Measurements from ENCODE around the gene KCNQ5.

The KCNQ5 gene

GRCh38 chr6:72640615-72640930 lies 18.7 kb downstream of the KCNQ5 start:
- no peak for DNase-seq

DNA sequence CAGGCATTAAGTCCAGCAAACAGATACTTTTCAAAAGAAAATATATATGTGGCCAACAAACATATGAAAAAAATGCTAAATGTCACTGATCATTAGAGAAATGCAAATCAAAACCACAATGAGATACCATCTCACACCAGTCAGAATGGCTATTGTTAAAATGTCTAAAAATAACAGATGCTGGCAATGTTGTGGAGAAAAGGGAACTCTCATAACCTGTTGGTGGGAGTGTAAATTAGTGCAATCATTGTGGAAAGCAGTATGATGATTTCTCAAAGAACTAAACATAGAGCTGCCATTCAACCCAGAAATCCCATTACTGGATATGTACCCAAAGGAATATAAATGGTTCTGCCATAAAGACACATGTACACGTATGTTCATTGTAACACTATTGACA lies 20.6 kb downstream of the KCNQ5 start:
- DNase-seq = no peak

- no peak for DNase-seq
These were observed 21.4 kb downstream of the KCNQ5 start for GRCh38 chr6:72643214-72643613.

- DNase-seq = no peak
These were observed 25.0 kb downstream of the KCNQ5 start for GRCh38 chr6:72646604-72647485.

- DNase-seq = no peak
These were observed 25.6 kb downstream of the KCNQ5 start for GRCh38 chr6:72647489-72647888.

DNA sequence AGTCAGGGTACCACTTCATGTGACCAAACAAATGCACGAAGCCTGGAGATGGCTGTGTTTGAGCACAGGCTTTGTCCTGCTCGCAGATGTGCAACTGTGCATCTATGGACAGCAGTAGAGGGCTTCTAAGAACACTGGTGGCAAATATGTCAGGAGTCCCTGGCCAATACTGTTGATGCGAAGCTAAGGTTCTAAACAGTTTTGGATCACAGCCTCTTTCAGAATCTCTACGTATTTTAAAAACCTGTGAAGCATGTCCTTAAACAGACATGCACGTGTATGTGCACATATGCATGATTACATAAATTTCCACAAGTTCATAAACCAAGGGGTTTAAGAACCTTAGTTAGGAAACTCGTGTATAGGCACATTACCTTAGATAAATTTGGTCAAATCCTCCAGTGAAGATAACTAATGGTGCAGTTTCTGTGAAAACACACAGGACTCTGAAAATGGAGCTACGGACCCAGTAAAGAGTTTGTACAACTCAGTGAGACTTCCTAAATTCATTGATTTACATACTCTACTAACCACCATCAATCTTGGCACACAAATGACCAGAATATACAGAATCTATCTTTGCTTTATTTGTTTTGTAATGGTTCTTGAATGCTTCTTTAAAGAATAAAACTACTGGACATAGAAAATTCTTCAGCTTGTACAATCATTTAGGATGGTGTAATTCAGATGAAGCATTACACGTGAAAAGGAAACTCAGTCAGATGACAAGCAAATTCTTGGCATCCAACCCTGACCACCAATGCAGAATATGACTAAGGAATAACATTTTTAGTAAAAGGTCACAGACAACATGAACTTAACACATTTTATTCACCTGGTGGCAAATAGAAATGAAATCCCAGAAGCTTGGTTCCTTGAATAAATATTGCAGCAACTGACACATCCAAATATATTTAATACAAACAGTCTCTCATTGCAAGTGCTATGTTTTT lies 27.4 kb downstream of the KCNQ5 start:
- no peak for DNase-seq

- DNase-seq = no peak
These were observed 28.3 kb downstream of the KCNQ5 start for GRCh38 chr6:72650081-72650745.

- no peak for DNase-seq
These were observed 29.3 kb downstream of the KCNQ5 start for GRCh38 chr6:72651174-72651573.

DNA sequence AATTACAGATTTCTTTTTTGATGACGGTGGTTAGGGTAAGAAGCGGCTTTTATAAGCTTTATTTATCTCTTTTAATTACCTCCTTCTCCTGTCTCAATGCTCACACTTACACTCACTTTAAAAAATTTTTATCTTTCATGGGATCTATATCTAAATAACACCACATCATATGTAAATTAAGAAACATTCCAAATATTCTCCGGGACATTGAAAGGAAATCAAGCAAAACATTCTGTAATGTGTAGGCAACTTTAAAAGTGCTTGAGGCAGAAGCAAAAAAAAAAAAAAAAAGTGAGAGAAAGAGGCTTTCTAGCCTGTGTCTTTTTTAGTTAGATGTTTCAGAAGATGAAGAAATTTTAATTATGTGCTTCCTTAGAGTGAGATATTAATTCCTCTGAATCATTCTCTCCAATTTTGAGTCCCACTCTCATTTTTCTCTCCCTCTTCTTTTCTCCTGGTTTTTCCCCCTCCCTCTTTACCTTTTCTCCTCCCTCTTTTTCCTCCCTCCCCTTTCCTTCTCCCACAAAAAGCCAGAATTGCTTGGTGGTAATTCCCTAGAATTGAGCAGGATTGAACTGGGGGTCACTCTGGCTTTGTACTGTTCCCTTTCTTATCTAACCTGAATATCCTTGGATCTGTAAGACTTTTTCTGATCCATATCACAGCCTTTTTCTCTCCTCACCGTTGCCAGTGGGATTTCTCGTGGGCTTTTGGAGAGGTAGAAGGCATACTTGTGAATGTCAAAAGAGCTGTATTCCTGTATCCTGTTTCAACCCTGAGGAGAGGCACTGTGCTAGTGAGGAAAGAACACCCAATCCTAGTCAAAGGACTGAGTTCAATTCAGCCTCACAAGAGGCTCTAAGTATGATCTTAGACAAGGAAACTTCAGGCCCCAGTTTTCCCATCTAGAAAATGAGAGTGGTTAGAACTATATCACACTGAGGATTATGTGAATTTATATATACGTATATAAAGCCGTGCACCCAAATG lies 30.4 kb downstream of the KCNQ5 start:
- DNase-seq = no peak

GRCh38 chr6:72653026-72653425 lies 31.2 kb downstream of the KCNQ5 start:
- DNase-seq = no peak

GRCh38 chr6:72654071-72654621 lies 32.3 kb downstream of the KCNQ5 start:
- no peak for DNase-seq

DNA sequence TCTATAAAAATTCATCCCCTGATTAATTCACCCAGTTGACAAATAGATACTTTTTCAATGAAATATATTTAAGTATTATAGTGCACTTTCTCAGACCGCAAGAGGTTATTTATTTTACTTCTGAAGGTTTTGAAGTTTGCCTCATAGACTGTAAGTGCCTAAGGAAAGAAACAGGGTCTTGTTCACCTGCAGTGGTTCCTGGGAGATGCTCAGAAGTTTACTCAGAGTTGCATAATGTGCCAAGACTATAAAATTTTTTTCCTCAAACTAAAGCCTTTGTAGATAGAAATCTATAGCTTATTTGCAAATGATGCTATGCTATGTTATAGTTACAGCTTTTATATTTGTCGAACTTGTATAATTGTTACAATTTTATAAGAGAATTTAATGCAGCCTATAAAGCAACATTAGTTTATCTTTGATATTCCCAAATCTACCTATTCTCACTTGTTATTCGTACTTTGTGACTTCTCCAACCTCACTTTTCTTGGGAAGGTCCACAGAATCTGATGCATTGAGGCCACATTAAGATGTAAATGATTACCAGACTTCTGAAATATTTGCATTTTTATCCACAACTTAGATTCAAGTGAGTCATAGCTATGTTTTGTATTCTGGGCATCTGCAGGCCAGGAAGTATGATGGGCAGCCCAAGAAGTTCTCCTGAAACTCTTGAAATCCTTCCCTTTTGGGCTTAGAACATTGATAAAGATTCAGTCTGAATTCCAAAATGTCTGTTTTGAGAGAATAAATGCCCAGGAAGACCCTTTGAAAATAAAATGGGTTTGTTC lies 35.7 kb downstream of the KCNQ5 start:
- no peak for DNase-seq

DNA sequence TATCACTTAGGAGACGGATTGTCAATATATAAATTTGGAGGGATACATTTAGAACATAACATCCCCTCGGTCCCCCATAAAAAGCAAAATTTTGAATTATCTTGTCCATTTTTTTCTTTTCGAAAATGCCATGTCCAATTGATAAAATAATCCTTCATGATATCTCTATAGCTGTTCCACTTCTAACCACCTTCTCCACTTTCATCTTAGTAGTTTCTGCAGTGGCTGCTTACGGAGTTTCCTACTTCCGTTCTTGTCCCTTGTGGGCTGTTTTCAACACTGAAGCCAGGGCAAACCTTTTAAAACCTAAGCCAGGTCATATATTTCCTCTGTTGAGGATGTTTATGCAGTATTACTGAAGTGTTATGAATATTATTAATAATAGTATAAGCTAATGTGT lies 37.9 kb downstream of the KCNQ5 start:
- no peak for DNase-seq

DNA sequence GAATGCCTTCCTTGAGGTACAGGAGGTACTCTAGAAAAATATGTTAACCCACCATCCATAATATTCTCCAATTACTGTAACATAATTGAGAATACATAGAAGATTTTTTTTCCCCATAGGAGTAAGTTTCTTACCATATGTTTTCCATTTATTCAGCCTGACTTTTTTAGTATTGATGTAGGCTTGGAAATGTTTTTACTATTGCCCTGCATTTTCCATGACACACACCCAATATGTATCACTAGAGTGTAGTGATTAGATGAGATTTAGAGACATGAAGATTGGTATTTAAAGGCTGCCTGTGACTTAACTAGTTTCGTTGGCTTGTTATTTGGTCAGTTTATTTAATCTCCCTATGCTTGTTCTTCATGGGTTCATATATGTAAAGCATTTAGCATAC lies 39.5 kb downstream of the KCNQ5 start:
- no peak for DNase-seq

GRCh38 chr6:72665599-72665998 lies 43.7 kb downstream of the KCNQ5 start:
- no peak for DNase-seq

DNA sequence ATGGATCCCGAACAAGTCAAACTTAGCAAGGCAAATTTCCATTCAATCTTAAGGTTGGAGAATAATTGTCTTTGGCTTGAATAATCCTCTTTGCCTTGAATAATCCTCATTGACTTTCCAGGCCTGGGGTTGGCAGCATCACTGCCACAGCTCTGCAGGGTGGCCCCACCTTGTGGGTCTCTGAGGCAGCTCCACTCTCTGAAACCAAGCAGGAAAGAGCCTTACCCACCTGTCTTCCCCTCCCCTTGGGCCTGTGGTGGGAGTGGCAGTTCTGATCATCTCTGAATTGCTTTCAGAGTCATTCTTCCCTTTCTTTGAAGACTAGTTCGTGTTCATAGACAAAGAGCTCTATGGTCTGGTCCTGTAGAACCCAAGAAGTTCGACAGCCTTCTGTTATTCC lies 47.5 kb downstream of the KCNQ5 start:
- no peak for DNase-seq

- DNase-seq = no peak
These were observed 51.0 kb downstream of the KCNQ5 start for GRCh38 chr6:72672906-72673305.

DNA sequence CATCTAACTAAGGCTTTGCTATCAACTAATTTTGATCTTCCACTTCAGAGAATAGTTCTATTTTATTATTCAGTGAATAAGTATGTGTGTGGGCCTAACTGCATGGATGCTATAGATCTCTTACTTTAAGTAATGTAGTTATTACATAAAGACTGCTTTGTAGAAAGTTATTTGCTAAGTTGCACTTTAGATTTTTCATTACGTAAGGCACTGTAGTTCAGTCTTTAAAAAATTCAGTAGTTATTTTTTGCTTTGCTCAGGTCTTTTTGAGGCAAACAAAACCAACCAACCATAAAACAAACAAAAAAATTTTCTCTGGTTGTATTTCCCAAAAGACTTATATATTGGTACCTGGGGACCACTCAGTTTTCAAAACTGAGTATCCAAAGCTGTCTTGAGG lies 53.0 kb downstream of the KCNQ5 start:
- no peak for DNase-seq

GRCh38 chr6:72675396-72675795 lies 53.5 kb downstream of the KCNQ5 start:
- DNase-seq = no peak

DNA sequence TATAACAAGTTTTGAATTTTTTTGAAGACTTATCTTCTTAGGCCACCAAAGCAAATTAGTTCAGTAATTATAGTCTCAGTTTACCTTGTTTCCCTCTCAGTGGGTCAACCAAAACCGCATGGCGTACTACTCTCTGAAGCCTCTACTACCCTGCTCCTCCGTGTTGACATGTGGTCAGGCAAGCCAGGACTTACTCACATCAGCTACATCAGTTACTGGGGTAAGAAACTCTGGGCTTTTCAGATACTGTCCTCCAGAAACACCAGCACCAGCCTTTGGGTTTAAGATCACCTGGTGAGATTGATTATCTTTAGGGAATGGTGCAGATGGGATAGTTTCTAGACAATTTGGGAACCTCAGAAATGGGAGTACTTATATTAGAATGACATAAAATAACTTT lies 55.1 kb downstream of the KCNQ5 start:
- no peak for DNase-seq

- no peak for DNase-seq
These were observed 55.9 kb downstream of the KCNQ5 start for GRCh38 chr6:72677740-72678139.

Measured in NCI-H1436 treated with DMSO at 0.1 percent for 48 hours (cell line).